Measurements from ENCODE around the gene PHLDB2.

- no peak for TF ChIP-seq EZH2 (IDR thresholded peaks at IDR 0.05; ENCODE audit: low read length, missing control alignments)
- TF ChIP-seq, protein P1, sequence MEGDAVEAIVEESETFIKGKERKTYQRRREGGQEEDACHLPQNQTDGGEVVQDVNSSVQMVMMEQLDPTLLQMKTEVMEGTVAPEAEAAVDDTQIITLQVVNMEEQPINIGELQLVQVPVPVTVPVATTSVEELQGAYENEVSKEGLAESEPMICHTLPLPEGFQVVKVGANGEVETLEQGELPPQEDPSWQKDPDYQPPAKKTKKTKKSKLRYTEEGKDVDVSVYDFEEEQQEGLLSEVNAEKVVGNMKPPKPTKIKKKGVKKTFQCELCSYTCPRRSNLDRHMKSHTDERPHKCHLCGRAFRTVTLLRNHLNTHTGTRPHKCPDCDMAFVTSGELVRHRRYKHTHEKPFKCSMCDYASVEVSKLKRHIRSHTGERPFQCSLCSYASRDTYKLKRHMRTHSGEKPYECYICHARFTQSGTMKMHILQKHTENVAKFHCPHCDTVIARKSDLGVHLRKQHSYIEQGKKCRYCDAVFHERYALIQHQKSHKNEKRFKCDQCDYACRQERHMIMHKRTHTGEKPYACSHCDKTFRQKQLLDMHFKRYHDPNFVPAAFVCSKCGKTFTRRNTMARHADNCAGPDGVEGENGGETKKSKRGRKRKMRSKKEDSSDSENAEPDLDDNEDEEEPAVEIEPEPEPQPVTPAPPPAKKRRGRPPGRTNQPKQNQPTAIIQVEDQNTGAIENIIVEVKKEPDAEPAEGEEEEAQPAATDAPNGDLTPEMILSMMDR (conservative IDR thresholded peaks at IDR 0.05 in 1 of 2, IDR thresholded peaks at IDR 0.05 in 1 of 2; ENCODE audit: low read depth in 1 of 2, low read length in 2 of 2), result no peak
Observed at GRCh38 chr3:112000966-112001365, 141.9 kb downstream of the PHLDB2 start.
